DOHH2 (cell line): Measurements from ENCODE around the gene ENTPD5.

Source experiments
- H3F3A ChIP-seq: fragments of 200-600 bp; sonication (generic), shearing (Covaris generic); 2 replicates; pipeline ENCODE4 v1.6.0; 2016; ENCODE audit warnings: antibody characterized with exemption, mild to moderate bottlenecking; ENCODE audit not compliant: control insufficient read depth, insufficient read depth
- H3K27ac ChIP-seq: fragments of 200-600 bp; sonication (generic); 2 replicates; pipeline ENCODE4 v1.5.1; 2014; ENCODE audit warnings: low read depth, mild to moderate bottlenecking, low read length, moderate library complexity
- H3K27me3 ChIP-seq: fragments of 200-600 bp; sonication (generic); 2 replicates; pipeline ENCODE4 v1.6.1; 2014; ENCODE audit warnings: mild to moderate bottlenecking, low read length, mixed read lengths; ENCODE audit not compliant: control insufficient read depth
- H3K36me3 ChIP-seq: fragments of 200-600 bp; sonication (generic); 2 replicates; pipeline ENCODE4 v1.6.1; 2014; ENCODE audit warnings: mild to moderate bottlenecking, low read length, moderate library complexity, mixed read lengths; ENCODE audit not compliant: control insufficient read depth
- H3K4me1 ChIP-seq: fragments of 200-600 bp; sonication (generic); 2 replicates; pipeline ENCODE4 v1.6.1; 2014; ENCODE audit warnings: mild to moderate bottlenecking, low read length, mixed read lengths; ENCODE audit not compliant: control insufficient read depth
- H3K4me2 ChIP-seq: fragments of 200-600 bp; sonication (generic); 2 replicates; pipeline ENCODE4 v1.6.0; 2014; ENCODE audit warnings: mild to moderate bottlenecking, low read length, moderate library complexity
- H3K4me3 ChIP-seq: fragments of 200-600 bp; sonication (generic); 2 replicates; pipeline ENCODE4 v1.5.1; 2014; ENCODE audit warnings: mild to moderate bottlenecking, low read length, mixed read lengths
- H3K79me2 ChIP-seq: fragments of 200-600 bp; sonication (generic); 2 replicates; pipeline ENCODE4 v1.6.1; 2014; ENCODE audit warnings: mild to moderate bottlenecking, low read length, mixed read lengths; ENCODE audit not compliant: control insufficient read depth
- H3K9me2 ChIP-seq: fragments of 200-600 bp; sonication (generic); replicated peaks from 2 replicates; pipeline ENCODE4 v1.6.1; 2014; ENCODE audit warnings: mild to moderate bottlenecking, low read length, mixed read lengths; ENCODE audit not compliant: control insufficient read depth
- H3K9me3 ChIP-seq: fragments of 200-600 bp; sonication (generic); 2 replicates; pipeline ENCODE4 v1.6.1; 2014; ENCODE audit warnings: antibody characterized with exemption, low read length, mixed read lengths; ENCODE audit not compliant: control insufficient read depth, insufficient read depth
- H4K20me1 ChIP-seq: fragments of 200-600 bp; sonication (generic); 2 replicates; pipeline ENCODE4 v1.6.0; 2014; ENCODE audit warnings: low read depth, mild to moderate bottlenecking, antibody characterized with exemption, low read length, moderate library complexity; ENCODE audit not compliant: control insufficient read depth, insufficient read depth
- CTCF ChIP-seq: fragments of 200-600 bp; sonication (generic); IDR thresholded peaks from one replicate; pipeline ENCODE4 v1.5.1; 2014; ENCODE audit warnings: antibody characterized with exemption, mild to moderate bottlenecking, low read depth, low read length; ENCODE audit not compliant: poor library complexity, severe bottlenecking
- EZH2phosphoT487 ChIP-seq: fragments of 200-600 bp; sonication (generic); IDR thresholded peaks from 2 replicates; pipeline ENCODE4 v1.6.1; 2017; ENCODE audit warnings: borderline replicate concordance, mild to moderate bottlenecking, antibody characterized with exemption, low read length, moderate library complexity, mixed read lengths

Gene ENTPD5

DNA sequence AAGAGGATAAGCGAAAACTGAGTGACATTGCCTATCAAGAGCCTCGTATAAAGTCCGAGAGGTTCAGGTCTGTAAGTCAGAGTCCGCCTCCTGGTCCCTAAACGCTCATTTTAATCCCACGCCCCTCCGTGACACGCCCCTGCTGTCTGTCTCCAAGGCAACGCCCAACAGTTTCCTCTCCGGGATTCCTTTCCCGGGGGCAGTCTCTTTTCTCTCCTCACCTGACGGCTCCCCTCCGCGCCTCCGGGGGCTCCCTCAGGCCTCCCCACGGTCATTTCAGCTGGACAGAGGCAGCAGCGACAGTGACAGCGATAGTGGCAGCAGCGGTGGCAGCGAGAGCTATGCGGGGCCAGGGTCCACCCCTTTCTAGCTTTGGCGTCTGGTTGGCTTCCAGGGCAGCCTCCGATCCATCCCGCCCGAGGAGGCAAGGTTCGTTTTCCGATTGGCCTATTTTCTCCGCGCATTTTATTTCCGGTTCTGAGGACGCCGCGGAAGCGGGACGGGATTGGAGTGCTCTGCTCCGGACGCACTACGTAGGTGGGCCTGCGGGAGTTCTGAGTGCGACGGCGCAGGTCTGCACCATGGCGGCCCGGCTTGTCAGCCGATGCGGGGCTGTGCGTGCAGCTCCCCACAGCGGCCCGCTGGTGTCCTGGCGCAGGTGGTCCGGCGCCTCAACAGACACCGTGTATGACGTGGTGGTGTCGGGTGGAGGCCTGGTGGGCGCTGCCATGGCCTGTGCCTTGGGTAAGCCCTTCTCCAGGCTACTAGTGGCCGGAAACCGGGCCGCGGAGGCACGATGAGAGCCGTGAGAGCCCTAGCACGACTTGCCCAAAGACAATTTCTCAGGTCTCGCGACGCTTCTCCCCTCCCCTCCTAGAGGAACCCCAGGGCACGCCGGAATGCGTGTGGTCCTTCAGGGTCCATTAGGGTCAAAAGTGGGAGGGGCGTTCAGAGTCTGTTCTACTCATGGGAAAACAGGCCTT, 69.0 kb downstream of the ENTPD5 start, which contains the start of the genes COQ6 and FAM161B:
Gene COQ6 (plus strand): TSS at position 551 of the 983 bp plus-strand sequence. CDS start 31 bp downstream, at position 582.
Gene FAM161B (minus strand): TSS at position 343 of the 983 bp plus-strand sequence. CDS start 68 bp downstream, at position 275.
- Histone ChIP-seq H4K20me1 (no peaks in the 10 kb centered on the region), H3K79me2 (peaks cover 12% of the 10 kb centered on the region), H3K36me3 (peaks cover 11% of the 10 kb centered on the region), H3K4me3 (peak within 1 kb of the TSS; percentile 82), H3K27ac (peak within 1 kb of the TSS; percentile 63), H3K9me2 (no peaks in the 10 kb centered on the region), H3K27me3 (no peaks in the 10 kb centered on the region), H3K4me2 (peak within 1 kb of the TSS; percentile 77), H3K4me1 (peaks cover 6% of the 10 kb centered on the region), H3K9me3 (no peaks in the 10 kb centered on the region), H3F3A (0 out of 2 replicates have a peak, but pooled peaks cover 2% of the 10 kb centered on the region)
- TF ChIP-seq CTCF: peak; percentile 37
- no peak for TF ChIP-seq EZH2phosphoT487

GRCh38 chr14:73945159-73945670, 73.9 kb downstream of the ENTPD5 start:
- no peaks in the 10 kb centered on the region for H3K4me1 ChIP-seq
- no peaks in the 10 kb centered on the region for H4K20me1 ChIP-seq
- TF ChIP-seq EZH2phosphoT487 (no peak), CTCF (no peak)
- H3K9me3 ChIP-seq: no peaks in the 10 kb centered on the region
- H3K79me2 ChIP-seq: no peaks in the 10 kb centered on the region
- no peak overlapping the region for H3K4me3 ChIP-seq
- H3K36me3 ChIP-seq: no peaks in the 10 kb centered on the region
- no peaks in the 10 kb centered on the region for H3K9me2 ChIP-seq
- H3K4me2 ChIP-seq: no peak overlapping the region
- H3F3A ChIP-seq: no peaks in the 10 kb centered on the region
- H3K27ac ChIP-seq: no peak overlapping the region
- H3K27me3 ChIP-seq: no peaks in the 10 kb centered on the region

DNA sequence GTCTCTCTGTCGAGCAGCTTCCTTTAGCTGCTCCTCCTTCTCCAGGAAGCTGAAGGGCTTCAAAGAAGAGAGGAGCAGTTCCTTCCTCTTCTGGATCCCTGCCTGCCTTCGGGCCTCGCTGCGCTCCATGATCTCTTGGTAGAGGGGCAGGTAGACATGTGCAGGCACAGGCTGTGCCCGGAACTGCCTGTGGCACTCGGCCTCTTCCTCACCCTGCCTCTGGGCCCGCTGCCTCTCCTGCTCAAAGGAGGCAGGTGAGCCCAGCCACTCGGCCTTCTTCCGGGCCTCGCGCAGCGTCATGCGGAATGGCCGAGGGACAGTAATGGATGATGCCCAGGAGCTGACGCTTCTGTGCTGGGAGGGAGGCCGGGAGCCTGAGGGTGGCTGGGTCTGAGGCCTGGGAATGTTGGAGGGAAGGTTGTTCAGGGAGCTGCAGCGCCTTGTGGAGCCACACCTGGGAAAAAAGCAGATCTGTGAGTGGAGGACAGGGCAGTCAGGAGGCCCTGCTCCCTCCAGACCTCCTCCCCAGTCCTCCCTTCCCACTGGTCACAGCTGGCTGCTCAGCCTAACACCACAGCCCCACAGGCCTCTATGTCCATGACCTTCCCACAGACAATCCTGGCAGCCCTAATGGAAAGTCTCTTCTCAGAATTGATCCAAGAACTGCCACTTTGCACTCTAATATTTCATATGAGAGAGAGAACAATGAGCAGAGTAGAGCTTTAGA, 74.5 kb downstream of the ENTPD5 start:
- no peaks in the 10 kb centered on the region for H3K36me3 ChIP-seq

More for the DNA sequence above, 74.5 kb downstream of the ENTPD5 start:
- H3K4me2 ChIP-seq: no peak overlapping the region
- no peaks in the 10 kb centered on the region for H3K27me3 ChIP-seq
- no peak overlapping the region for H3K27ac ChIP-seq
- TF ChIP-seq EZH2phosphoT487 (no peak), CTCF (no peak)
- no peaks in the 10 kb centered on the region for H3K9me2 ChIP-seq
- H4K20me1 ChIP-seq: no peaks in the 10 kb centered on the region
- no peaks in the 10 kb centered on the region for H3F3A ChIP-seq
- H3K79me2 ChIP-seq: no peaks in the 10 kb centered on the region
- no peaks in the 10 kb centered on the region for H3K4me1 ChIP-seq
- H3K4me3 ChIP-seq: no peak overlapping the region
- no peaks in the 10 kb centered on the region for H3K9me3 ChIP-seq
